ENCODE data around the gene TMEM167A. TPM values are rescaled to one million over a fixed set of nuclear protein-coding genes. Genes with fewer than 3 reads are reported as not detected.

TMEM167A gene
- total RNA-seq = 92.8 TPM
- long read RNA-seq, full-length matches to known transcripts = 95 of 104 reads
- long read RNA-seq, partial matches to known transcripts = 2 of 104 reads
- long read RNA-seq, other reads (novel, unspliced or antisense) = 7 of 104 reads

- no peaks in the 10 kb centered on the region for H3K36me3 ChIP-seq
- peak within 1 kb of the TSS; percentile 91 for H3K27ac ChIP-seq
- H3K4me1 ChIP-seq = peaks cover 16% of the 10 kb centered on the region
- peak within 1 kb of the TSS; percentile 63 for H3K4me3 ChIP-seq
- no peak for TF ChIP-seq CTCF (IDR thresholded peaks at IDR 0.05)
- no peaks in the 10 kb centered on the region for H3K9me3 ChIP-seq
- intact Hi-C loops (cut with DNase I) = no loop called here
- DNase-seq (peak; percentile 97), ATAC-seq (peak; percentile 100)
- H3K27me3 ChIP-seq = no peaks in the 10 kb centered on the region
These were observed at the start of gene TMEM167A, which contains the start of gene XRCC4 for GRCh38 chr5:83076742-83077661. Gene TMEM167A (minus strand): TSS chr5:83077394. CDS start chr5:83077323, 71 bp downstream. Gene XRCC4 (plus strand): TSS chr5:83077547. CDS start chr5:83104920, 27,373 bp downstream.

- intact Hi-C loops (cut with DNase I) = no loop called here
- no peaks in the 10 kb centered on the region for H3K36me3 ChIP-seq
- TF ChIP-seq CTCF (IDR thresholded peaks at IDR 0.05) = no peak
These were observed 49.3 kb upstream of the TMEM167A start for GRCh38 chr5:83126501-83126900.

GRCh38 chr5:83125560-83125959 lies 48.4 kb upstream of the TMEM167A start:
- DNase-seq (no peak), ATAC-seq (no peak)
- no peak for TF ChIP-seq CTCF (IDR thresholded peaks at IDR 0.05)
- H3K27me3 ChIP-seq = no peaks in the 10 kb centered on the region
- no peaks in the 10 kb centered on the region for H3K36me3 ChIP-seq
- H3K9me3 ChIP-seq = no peaks in the 10 kb centered on the region
- intact Hi-C loops (cut with DNase I) = no loop called here
- H3K27ac ChIP-seq = no peak overlapping the region
- no peak overlapping the region for H3K4me3 ChIP-seq
- no peaks in the 10 kb centered on the region for H3K4me1 ChIP-seq

More at GRCh38 chr5:83126501-83126900, 49.3 kb upstream of the TMEM167A start:
- no peaks in the 10 kb centered on the region for H3K9me3 ChIP-seq
- ATAC-seq (no peak), DNase-seq (no peak)
- H3K27ac ChIP-seq = no peak overlapping the region
- no peaks in the 10 kb centered on the region for H3K27me3 ChIP-seq
- no peak overlapping the region for H3K4me3 ChIP-seq
- H3K4me1 ChIP-seq = no peaks in the 10 kb centered on the region

GRCh38 chr5:83124593-83124992 lies 47.4 kb upstream of the TMEM167A start:
- Histone ChIP-seq H3K27me3 (no peaks in the 10 kb centered on the region), H3K4me1 (no peaks in the 10 kb centered on the region), H3K9me3 (no peaks in the 10 kb centered on the region), H3K27ac (no peak overlapping the region), H3K36me3 (no peaks in the 10 kb centered on the region), H3K4me3 (no peak overlapping the region)
- ATAC-seq (no peak), DNase-seq (no peak)
- intact Hi-C loops (cut with DNase I) = no loop called here
- no peak for TF ChIP-seq CTCF (IDR thresholded peaks at IDR 0.05)

GRCh38 chr5:83118976-83119375 lies 41.8 kb upstream of the TMEM167A start:
- Histone ChIP-seq H3K9me3 (no peaks in the 10 kb centered on the region), H3K4me3 (no peak overlapping the region), H3K27me3 (no peaks in the 10 kb centered on the region), H3K27ac (no peak overlapping the region), H3K36me3 (no peaks in the 10 kb centered on the region), H3K4me1 (no peaks in the 10 kb centered on the region)
- no peak for ATAC-seq
- TF ChIP-seq CTCF (IDR thresholded peaks at IDR 0.05) = no peak
- intact Hi-C loops (cut with DNase I) = no loop called here
- no peak for DNase-seq

All from upper lobe of right lung (tissue), 1 donor.